Measurements from ENCODE around the gene CYP4F11.
"Not testable (repeated sequence)": the region's sequence is repeated elsewhere in the genome, so short reads cannot be mapped to it uniquely, and the experiment has no call there.

CYP4F11 gene

DNA sequence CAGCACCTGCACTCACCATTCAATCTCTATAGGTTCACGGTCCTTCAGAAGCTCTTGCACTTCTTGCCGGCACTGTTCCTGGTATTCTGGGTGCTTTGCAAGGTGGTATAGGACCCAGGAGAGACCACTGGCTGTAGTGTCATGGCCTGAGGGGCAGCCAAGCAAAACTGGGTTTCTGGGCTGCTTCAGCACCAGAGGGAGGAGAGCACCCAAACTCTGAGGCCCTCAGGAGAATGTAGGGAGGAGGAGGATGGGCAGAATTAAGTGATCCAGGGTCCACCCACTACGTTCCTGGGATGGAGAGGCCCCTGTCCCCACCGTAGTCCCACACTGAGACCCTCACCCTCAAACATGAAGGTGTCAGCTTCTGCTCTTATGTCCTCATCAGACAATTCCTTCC is 12.3 kb downstream of the CYP4F11 start:
- DNase-seq (ENCODE audit: low spot score), result no peak

DNA sequence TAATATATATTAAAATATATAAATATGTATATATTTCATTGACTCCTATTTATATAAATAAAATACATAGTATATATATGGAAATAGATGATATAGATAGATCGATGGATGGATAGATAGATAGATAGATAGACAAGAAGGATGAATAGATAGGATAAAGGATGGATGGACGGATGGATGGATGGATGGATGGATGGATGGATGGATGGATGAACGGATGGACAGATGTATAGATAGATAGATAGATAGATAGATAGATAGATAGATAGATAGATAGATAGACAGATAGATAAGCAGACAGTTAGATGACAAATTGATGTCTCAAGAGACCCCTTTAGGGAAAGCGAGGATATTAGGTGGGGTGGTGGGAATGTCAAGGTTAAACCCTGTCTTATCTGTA is 15.1 kb downstream of the CYP4F11 start:
- no peak for DNase-seq (ENCODE audit: low spot score)

DNA sequence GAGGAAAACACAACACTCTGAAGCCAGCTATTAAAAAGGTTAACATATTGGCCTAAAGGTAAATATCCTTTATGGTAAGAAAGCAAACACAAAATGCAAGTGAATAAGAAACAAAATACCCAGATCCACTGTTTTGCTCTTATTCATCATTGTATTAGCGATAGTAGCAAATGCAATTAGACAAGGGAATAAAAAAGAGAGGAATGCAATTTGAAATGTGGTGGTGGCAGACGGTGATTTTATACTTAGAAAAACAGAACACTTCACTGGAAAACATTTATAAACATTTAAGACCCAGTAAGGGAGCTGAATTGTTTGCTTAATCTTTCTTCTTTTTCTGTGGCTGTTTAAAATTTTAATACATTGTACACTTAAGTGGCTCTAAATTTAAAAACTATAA is 19.2 kb downstream of the CYP4F11 start:
- no peak for DNase-seq (ENCODE audit: low spot score)

DNA sequence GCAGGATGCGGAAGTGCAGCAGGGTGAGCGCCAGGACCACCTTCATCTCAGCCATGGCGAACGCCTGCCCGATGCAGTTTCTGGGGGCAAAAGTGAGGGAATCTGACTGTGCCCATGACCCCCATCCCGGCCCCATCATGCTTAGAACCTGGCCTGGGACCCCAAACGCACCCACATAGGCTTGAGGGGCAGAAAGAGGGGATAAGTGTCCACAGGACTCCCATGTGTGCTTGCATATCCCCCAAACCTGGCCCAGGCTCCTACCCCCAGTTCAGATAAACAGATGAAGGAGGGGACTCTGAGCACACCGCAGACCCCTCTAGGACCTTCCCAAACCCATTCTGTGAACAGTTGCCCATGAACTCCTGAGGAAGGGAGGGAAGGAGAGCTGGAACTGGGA is 20.5 kb downstream of the CYP4F11 start:
- DNase-seq (ENCODE audit: low spot score), result no peak

DNA sequence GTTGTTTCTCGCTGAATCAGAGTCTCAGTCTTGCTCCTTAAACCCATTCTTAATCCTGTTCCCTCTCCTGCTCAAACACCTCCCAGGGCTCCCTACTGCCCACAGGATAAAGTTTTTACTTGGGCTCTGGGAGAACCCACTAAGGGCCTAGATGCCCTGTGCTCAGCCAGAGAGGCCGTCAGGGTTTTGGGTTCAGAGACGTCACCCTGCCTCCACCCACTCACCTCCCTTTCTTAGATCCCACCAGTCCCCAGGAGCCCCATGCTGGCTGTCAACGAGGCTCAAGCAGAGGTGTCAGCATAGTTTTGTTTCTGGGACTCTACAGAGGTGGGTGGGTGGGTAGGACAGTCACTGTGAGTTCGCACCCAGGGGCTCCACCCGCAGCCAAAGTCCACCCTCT is 20.9 kb downstream of the CYP4F11 start:
- no peak for DNase-seq (ENCODE audit: low spot score)

DNA sequence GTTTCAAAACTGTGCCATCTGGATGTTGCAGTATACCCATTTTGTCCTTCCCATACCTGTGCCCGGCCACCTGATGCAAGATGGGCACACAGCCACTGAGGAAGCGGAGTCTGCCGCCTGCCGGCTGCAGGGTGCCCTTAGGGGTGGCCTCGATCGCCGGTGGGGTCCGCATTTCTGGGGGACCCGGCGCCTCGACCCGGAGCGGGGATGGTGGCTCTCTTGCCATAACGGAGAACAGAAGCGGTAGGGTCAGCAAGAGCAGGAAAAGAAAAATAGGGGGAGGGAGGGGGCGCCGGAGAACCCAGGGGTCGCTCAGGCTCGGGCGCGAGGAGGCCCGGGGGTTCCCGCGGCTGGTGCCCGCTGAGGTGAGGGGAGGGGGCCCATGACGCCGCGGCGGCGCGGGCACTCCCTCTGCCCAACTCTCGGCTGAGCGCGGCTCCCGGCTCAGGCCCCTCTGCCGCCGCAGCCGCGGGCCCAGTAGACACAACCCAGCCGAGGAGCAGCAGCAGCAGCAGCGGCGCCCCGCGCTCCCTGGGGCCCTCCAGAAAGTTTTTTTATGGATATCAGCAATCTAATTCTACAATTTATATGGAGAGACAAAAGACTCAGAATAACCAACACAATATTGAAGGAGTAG is 22.6 kb downstream of the CYP4F11 start:
- DNase-seq (ENCODE audit: low spot score), result no peak

DNA sequence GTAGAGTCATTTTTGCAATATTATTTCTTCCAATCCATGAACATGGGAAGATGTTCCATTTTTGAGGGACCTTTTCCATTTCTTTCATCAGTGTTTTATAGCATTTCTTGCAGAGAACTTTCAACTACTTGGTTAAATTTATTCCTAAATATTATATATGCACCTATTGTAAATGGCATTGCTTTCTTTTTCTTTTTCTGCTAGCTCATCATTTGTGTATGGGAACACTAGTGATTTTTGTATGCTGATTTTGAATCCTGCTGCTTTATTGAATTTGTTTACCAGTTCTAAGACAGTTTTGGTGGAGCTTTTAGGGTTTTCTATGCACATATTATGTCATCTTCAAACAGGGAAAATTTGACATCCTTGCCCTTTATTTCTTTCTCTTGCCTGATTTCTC is 29.3 kb downstream of the CYP4F11 start:
- DNase-seq (ENCODE audit: low spot score), result no peak

DNA sequence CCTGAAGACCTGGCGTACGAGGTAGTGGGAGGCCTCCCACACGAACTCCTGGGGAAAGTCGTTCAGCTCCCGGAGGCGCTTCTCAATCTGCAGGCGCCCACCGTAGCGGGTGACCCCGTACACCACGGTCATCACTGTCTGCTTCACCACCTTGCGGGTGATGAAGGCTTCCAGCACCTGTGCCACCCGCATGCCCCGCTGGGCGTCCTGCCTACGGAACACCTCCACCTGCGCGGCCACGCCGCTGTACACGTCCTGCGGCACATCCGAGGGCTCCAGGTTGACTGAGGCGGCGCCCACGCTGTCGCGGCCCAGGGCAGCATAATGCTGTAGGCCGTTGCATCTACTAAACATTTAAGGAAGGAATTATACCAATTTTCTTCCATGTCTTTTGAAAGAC is 31.4 kb downstream of the CYP4F11 start:
- not testable (repeated sequence) for DNase-seq (ENCODE audit: low spot score)

DNA sequence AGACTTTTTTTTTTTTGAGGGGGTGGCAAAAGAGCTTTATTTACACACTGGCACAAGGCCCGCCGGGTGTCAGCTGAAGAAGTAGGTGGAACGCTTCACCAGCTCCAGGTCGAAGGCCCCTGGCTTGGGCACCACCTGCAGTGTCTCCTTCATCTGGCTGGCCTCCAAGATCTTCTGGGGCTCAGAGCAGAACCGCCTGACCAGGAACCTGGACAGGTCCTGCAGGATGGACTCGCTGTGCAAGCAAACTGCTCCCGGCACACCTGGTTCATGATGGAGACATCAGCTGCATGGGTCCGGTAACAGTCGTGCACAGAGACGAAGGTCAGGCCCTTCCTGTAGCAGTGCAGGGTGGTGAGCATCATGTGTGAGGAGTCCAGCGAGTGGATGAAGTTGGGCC is 32.1 kb downstream of the CYP4F11 start:
- DNase-seq (ENCODE audit: low spot score), result no peak

DNA sequence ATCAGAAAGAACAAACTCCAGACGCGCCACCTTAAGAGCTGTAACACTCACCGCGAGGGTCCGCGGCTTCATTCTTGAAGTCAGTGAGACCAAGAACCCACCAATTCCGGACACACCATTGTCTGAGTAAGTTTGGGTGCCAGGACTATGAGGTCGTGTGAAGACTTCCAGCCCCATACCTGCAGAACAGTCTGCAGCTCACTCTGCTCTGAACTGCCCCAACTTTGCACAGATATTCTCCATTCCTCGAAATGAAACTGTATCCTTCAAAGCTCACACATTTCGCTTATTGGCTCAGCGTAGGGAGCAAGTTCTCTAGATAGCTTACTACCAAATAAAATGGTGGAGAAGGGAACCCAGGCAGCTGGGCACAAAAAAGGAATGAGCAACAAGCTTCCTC is 33.8 kb downstream of the CYP4F11 start:
- no peak for DNase-seq (ENCODE audit: low spot score)

DNA sequence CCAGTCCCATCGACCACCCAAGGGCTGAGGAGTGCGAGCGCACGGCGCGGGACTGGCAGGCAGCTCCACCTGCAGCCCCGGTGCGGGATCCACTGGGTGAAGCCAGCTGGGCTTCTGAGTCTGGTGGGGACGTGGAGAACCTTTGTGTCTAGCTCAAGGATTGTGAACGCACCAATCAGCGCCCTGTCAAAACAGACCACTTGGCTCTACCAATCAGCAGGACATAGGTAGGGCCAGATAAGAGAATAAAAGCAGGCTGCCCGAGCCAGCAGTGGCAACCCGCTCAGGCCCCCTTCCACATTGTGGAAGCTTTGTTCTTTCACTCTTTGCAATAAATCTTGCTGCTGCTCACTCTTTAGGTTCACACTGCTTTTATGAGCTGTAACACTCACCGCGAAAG is 34.3 kb downstream of the CYP4F11 start:
- DNase-seq (ENCODE audit: low spot score), result not testable (repeated sequence)

DNA sequence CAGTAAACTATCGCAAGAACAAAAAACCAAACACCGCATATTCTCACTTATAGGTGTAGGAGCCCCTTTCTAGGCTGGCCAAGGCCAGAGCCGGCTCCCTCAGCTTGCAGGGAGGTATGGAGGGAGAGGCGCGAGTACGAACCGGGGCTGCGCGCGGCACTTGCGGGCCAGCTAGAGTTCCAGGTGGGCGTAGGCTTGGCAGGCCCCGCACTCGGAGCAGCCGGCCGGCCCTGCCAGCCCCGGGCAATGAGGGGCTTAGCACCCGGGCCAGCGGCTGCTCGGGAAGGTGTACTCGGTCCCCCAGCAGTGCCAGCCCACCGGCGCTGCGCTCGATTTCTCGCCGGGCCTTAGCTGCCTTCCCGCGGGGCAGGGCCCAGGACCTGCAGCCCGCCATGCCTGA is 34.8 kb downstream of the CYP4F11 start:
- DNase-seq (ENCODE audit: low spot score), result not testable (repeated sequence)

DNA sequence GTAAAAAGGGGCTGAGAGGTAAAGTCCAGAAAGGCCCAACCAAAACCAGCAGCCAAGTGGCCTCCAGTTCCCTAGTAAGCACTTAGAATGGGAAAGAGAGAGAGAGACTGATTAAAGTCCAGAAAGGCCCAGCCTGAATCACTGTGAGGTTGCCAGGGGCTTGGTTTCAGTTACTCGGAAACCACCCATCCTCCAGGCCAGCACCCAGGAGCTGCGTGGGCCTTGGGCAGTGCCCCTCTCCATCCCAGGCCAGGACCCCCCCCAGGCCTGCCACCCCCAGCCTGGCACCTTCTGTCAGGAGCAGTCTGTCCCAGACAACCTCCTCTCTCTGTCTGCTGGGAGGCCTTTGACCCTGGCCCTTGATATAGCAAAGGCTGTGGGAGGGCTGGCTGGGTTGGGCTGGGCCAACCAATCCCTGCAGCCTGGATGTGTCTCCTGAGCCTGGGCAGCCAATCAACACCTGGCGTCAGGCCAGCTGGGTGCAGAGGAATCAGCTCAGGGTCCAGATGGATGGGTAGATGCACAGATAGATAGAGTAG is 36.5 kb downstream of the CYP4F11 start, which contains the start of gene CYP4F2:
Gene CYP4F2, minus strand, starts transcription at position 337 of the 539 bp plus-strand sequence. CDS start 463 bp downstream, outside the sequence.
- DNase-seq (ENCODE audit: low spot score), result no peak

DNA sequence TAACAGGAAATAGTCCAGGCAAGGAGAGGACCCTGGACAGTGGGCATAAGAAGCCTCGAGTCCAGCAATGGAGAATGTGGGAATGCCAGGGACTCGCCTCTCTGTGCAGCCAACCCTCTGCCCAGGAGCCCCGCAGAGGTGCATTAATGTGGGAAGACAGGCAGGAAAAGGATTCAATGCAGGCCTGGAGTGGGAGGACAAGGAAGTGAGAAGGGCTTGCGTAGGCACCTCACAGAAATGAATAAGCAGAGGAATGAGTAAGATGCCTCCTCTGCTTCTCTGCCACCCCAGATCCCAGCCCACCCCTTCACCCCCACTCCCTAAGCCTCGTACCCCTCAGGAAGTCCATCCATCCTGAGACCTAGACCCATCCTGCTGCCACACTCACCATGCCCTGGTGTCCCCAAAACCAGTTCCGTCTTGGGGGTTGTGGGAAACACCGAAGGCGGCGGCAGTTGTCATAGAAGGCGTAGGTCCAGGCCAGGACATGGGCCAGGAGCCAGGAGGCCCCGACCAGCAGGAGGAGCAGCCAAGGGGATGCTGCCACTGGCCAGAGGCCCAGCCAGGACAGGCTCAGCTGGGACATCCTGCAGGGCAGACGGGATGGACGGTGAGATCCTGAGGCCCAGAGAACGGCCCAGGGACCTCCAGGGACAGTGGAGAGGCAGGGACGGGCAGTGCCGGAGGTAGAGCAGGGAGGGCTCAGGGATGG is 37.1 kb downstream of the CYP4F11 start:
- DNase-seq (ENCODE audit: low spot score), result no peak

DNA sequence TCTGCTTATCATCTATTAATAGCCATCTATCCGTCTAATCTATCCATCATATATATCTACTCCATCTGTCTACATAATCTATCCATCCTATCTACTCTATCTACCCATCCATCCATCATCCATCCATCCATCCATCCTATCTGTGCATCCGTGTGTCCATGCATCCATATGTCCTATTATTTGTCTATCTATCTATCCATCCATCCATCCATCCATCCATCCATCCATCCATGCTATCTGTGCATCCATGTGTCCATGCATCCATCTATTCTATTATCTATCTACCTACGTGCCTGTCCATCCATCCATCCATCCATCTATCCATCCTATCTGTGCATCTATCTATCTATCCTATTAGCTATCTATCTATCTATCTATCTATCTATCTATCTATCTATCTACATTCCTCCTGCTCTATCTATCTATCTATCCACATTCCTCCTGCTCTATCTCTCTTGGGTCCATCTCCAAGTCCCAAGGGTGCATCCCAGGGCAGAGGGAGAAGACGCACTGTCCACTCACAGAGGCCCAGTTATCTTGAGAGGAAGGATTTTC is 38.4 kb downstream of the CYP4F11 start:
- DNase-seq (ENCODE audit: low spot score), result no peak

DNA sequence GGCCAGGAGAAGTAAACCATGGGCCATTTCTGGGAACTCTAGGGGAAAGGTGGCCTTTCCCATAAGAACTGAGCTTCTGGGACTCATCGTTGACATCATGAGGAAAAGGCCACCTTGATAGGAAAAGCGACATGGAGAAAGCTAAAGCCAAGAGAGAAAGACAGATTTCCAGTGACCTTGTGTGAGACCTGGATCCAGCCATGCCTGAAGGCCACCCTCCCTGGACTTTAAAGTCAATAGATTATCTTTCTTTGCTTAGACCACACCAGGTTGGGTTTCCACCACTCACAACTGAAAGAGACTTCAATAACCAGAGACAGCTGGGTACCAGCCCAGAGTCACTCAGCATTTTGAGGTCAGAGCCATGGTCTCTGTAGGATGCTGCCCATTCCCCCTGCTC is 40.0 kb downstream of the CYP4F11 start:
- DNase-seq (ENCODE audit: low spot score), result no peak

DNA sequence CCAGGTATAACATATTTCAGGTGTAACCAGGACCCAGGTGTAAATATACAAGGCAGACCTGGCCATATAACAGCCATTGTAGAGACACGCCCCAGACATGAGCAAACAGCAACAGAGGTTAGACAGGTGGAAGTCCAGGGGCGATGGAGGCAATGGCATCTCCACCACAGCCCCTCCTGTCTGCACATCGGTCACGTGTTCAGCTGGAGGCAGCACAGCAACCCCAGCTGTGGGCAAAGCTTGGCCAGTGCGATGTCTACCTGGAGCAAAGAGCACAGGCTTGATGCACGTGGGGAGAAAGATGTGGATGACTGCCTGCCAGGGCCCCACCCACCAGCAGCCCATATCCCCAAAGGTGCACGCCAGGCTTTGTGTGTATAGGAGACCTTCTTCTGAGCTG is 40.9 kb downstream of the CYP4F11 start:
- DNase-seq (ENCODE audit: low spot score), result no peak

DNA sequence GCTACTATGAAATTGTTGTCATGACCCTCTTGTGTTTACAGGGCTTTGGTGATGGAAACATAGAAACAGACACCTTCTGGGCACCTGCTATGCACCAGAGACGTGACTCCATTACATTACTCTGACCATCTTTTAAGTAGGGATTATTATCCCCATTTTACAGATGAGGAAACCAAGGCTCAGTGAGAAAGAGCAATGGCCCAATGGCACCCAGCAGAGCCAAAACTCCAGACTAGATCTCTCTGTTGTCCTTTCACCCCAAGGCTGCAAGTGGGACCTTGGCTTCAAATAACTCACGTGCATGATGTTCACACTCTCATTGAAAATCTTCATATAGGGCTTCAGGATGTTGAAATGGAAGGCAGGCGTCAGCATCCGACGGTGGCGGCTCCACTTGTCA is 42.3 kb downstream of the CYP4F11 start:
- DNase-seq (ENCODE audit: low spot score), result no peak

DNA sequence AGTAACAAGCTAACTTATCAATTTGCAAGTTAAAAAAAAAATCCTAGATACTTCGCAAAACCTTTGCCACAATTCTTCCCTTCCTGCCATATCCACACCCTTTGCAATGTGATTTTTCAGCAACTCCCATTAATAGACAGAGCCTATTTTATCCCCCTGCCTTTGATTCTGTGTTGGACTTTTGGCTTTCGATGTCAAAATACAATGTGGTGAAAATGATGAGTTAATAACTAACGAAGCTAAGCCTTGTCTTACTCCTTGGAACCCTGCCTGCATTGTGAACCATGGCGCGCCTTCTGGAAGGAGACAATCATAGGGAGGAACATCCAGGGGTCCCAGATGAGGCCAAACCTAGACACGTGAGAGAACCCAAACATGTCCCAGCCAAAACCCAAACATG is 42.9 kb downstream of the CYP4F11 start:
- no peak for DNase-seq (ENCODE audit: low spot score)

DNA sequence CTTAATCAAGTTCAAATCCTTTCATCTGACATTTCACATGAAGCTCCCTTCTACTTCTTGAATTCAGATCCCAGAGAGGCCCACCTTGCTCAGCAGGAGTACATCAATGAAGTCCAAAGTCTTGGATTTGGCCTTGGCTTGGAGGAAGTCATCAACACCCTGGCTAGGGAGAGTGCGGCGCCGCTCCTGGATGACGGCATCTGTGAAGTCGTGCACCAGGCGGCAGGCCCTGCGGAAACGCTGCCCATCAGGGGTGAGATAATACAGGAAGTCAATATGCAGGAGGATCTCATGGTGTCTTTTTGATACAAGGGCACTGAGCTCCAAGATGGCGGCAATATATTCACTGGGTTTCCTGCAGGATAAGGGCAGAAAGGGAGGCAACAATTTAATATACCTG is 45.0 kb downstream of the CYP4F11 start:
- not testable (repeated sequence) for DNase-seq (ENCODE audit: low spot score)

DNA sequence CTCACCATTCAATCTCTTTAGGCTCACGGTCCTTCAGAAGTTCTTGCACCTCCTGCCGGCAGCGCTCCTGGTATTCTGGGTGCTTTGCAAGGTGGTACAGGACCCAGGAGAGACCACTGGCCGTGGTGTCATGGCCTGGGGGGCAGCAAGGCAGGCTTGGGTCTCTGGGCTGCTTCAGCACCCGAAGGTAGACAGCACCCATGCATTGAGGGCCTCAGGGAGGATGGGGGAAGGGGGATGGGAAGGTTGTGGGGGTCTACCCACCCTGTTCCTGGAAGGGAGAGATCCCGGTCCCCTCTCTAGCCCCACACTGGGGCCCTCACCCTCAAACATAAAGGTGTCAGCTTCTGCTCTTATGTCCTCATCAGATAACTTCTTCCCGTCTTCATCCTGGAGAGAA is 48.4 kb downstream of the CYP4F11 start:
- DNase-seq (ENCODE audit: low spot score), result no peak

DNA sequence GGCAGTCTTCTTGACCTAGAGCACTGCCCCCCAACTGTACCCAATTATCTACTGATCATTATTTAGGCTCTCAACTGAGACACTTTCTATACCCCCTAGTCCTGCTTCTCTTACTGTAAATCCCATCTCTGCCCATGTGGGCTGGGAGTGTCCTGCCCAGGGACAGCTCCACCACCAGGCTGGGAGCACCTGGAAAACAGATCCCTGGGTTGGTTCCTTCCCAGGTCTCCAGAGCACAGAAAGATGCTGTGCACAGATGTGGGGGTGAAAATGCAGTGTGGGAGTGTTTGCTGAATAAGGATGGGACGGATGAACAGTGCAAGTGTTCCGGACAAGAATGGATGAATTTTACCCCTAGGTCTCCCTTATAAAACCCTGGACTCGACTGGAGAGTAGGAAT is 49.2 kb downstream of the CYP4F11 start:
- DNase-seq (ENCODE audit: low spot score), result no peak

DNA sequence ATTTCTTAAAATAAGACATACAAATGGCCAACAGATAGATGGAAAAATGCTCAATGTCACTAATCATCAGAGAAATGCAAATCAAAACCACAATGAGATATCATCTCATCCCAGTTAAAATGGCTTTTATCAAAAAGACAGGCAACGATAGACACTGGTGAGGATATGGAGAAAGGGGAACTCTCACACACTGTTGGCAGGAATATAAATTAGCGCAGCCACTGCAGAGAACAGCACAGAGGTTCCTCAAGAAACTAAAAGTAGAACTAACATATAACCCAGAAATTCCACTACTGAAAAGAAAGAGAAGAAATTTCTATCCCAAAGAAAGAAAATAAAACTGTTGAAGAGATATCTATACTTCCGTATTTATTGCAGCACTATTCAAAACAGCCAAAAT is 51.0 kb downstream of the CYP4F11 start:
- DNase-seq (ENCODE audit: low spot score), result not testable (repeated sequence)

All from GM03348 (cell line).